ENCODE measurements around the gene PRSS27.

Gene PRSS27

DNA sequence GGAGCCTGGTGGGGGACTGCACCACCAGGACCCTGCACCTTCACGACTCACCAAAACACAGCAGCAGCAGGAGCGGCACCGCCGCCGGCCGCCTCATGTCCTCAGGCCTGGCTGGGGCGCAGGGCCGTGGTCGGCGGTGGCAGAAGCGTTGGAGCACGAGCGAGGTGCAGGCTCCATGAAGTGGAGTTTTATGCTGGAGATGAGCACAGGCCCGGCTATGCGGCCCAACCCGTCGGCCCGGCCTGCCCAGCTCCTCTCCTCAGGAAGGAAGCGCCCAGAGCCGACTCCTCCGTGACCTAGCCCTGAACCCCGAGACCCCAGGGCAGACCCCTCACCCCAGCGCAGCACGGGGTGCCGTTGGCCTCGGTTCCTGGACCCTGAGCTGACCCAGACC lies at the start of gene PRSS27:
PRSS27 (minus strand) TSS at position 161 of the 394 bp plus-strand sequence; CDS start at position 97, 64 bp downstream.
- no peak for DNase-seq (ENCODE audit: low read depth in 2 of 2, low spot score in 1 of 2)

DNA sequence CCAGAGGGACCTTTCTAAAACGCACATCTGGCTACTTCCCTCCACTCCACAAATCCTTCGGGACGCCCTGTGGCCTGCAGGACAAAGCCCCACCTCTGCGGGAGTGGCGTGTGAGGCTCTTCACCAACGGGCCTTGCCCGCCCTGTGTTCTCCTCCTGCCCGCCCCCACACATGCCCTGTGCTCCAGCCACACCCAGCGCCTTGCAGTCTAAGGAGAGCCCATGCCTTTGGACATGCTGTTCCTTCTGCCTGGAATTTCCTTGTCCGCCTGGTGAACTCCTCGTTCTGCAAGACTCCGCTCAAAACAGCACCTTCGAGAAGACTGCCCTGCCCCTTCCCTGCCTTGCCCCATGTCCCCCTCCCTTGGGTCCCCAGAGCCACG lies 49.6 kb upstream of the PRSS27 start:
- DNase-seq (ENCODE audit: low read depth in 2 of 2, low spot score in 1 of 2): no peak

DNA sequence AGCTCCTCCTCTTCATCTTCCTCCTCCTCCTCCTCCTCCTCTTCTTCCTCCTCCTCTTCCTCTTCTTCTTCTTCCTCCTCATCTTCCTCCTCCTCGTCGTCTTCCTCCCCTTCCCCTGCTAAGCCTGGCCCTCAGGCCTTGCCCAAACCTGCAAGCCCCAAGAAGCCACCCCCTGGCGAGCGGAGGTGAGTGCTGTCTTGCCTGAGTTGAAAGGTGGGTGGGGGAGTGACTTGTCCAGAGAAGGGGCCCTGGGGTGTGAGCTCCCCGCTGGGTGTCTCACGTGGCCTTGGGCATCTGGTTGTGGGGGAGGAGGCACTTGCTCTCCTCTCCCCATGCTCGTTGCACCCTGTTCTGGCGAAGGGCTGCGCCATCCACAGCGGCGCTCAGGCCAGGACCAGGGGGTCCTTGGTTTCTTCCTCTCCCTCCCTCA lies 49.1 kb upstream of the PRSS27 start:
- no peak for DNase-seq (ENCODE audit: low read depth in 2 of 2, low spot score in 1 of 2)

DNA sequence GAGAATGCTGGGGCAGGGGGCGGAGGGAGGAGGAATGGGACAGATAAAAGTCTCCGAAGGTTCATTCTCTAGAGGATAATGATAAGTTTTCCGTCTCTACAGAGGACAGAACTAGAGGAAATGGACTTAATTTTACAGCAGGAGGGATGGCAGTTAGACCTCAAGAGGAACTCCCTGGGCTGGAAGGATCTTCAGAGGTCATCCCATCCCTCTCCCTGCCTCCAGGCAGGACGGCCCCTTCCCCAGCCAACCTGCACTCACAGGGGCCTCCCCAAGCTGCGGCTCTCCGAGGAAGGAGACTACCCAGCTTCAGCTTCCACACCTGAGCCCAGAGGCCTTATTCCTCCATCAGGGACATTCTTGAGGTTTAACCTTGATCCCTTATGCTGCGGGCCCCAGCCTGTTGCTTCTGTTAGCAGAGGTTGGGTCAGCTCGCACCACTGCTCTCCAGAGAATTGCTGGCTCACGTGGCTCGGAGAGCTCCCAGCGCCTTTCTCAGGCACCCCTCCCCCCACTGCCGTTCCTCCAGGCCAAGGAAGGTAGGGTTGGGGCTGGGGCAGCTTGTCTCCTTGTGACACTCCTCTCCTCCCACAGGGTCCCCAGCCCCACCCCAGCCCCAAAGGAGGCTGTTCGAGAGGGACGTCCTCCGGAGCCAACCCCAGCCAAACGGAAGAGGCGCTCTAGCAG lies 48.5 kb upstream of the PRSS27 start:
- DNase-seq (ENCODE audit: low read depth in 2 of 2, low spot score in 1 of 2): no peak

DNA sequence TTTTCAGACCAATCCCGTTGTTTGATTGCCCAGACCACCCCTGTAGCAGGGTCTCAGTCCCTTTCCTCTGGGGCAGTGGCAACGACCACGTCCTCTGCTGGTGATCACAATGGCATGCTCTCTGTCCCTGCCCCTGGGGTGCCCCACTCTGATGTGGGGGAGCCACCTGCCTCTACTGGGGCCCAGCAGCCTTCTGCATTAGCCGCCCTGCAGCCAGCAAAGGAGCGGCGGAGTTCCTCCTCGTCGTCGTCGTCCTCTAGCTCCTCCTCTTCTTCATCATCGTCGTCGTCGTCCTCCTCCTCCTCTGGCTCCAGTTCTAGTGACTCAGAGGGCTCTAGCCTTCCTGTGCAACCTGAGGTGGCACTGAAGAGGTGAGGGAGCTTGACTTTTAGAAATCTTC lies 47.9 kb upstream of the PRSS27 start:
- DNase-seq (ENCODE audit: low read depth in 2 of 2, low spot score in 1 of 2): no peak

DNA sequence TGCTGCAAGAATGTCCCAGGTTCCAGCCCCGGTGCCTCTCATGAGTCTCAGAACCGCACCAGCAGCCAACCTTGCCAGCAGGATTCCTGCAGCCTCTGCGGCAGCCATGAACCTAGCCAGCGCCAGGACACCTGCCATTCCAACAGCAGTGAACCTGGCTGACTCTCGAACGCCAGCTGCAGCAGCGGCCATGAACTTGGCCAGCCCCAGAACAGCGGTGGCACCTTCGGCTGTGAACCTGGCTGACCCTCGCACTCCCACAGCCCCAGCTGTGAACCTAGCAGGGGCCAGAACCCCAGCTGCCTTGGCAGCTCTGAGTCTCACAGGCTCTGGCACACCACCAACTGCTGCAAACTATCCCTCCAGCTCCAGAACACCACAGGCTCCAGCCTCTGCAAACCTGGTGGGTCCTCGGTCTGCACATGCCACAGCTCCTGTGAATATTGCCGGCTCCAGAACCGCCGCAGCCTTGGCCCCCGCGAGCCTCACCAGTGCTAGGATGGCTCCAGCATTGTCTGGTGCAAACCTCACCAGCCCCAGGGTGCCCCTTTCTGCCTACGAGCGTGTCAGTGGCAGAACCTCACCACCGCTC lies 47.2 kb upstream of the PRSS27 start:
- no peak for DNase-seq (ENCODE audit: low read depth in 2 of 2, low spot score in 1 of 2)

DNA sequence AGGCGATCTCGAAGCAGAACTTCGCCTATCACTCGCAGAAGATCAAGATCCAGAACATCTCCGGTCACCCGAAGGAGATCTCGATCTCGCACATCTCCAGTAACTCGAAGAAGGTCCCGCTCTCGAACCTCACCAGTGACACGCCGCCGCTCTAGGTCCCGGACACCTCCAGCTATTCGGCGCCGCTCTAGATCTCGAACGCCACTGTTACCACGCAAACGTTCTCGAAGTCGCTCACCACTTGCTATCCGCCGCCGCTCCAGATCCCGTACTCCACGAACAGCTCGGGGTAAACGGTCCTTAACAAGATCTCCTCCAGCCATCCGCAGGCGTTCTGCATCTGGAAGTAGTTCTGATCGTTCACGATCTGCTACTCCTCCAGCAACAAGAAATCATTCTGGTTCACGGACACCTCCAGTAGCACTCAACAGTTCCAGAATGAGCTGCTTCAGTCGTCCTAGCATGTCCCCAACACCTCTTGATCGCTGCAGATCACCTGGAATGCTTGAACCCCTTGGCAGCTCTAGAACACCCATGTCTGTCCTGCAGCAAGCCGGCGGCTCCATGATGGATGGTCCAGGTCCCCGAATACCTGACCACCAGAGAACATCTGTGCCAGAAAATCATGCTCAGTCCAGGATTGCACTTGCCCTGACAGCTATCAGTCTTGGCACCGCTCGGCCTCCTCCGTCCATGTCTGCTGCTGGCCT lies 46.6 kb upstream of the PRSS27 start:
- DNase-seq (ENCODE audit: low read depth in 2 of 2, low spot score in 1 of 2): no peak

DNA sequence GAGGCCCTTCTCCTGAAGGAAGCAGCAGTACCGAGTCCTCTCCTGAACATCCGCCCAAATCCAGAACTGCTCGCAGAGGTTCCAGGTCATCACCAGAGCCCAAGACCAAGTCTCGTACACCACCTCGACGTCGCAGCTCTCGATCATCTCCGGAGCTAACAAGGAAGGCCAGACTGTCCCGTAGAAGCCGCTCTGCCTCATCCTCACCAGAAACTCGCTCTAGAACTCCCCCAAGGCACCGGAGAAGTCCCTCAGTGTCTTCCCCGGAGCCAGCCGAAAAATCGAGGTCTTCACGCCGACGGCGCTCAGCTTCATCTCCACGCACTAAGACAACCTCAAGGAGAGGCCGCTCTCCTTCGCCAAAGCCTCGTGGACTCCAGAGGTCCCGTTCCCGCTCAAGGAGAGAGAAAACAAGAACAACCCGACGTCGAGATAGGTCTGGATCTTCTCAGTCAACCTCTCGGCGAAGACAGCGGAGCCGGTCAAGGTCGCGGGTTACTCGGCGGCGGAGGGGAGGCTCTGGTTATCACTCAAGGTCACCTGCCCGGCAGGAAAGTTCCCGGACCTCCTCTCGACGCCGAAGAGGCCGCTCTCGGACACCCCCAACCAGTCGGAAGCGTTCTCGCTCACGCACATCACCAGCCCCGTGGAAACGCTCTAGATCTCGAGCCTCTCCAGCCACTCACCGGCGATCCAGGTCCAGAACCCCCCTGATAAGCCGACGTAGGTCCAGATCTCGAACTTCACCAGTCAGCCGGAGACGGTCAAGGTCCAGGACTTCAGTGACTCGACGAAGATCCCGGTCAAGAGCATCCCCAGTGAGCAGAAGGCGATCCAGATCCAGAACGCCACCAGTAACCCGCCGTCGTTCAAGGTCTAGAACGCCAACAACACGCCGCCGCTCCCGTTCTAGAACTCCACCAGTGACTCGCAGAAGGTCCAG lies 45.7 kb upstream of the PRSS27 start:
- DNase-seq (ENCODE audit: low read depth in 2 of 2, low spot score in 1 of 2): no peak

DNA sequence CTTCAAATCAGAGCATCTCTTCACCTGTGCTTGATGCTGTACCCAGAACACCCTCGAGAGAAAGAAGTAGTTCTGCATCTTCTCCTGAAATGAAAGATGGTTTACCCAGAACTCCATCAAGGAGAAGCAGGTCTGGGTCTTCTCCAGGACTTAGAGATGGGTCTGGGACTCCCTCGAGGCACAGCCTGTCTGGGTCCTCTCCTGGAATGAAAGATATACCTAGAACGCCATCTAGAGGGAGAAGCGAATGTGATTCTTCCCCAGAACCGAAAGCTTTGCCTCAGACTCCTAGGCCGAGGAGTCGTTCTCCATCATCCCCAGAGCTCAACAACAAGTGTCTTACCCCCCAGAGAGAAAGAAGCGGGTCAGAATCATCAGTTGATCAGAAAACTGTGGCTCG lies 44.7 kb upstream of the PRSS27 start:
- DNase-seq (ENCODE audit: low read depth in 2 of 2, low spot score in 1 of 2): no peak

DNA sequence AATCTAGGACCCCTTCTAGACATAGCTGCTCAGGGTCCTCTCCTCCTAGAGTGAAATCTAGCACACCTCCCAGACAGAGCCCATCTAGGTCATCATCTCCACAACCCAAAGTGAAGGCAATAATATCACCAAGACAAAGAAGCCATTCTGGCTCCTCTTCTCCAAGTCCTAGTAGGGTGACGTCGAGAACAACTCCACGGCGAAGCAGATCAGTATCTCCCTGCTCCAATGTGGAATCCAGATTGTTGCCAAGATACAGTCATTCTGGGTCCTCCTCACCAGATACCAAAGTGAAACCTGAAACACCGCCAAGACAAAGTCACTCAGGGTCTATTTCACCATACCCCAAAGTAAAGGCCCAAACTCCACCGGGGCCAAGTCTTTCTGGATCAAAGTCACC lies 43.1 kb upstream of the PRSS27 start:
- DNase-seq (ENCODE audit: low read depth in 2 of 2, low spot score in 1 of 2): no peak

DNA sequence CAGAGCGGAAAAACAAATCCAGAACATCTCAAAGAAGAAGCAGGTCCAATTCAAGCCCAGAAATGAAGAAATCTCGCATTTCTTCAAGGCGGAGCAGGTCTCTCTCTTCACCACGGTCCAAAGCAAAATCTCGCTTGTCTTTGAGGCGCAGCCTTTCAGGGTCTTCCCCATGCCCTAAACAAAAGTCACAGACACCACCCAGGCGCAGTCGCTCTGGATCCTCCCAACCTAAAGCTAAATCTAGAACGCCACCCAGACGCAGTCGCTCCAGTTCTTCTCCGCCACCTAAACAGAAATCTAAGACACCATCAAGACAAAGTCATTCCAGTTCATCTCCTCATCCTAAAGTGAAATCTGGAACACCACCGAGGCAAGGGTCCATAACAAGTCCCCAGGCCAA lies 42.7 kb upstream of the PRSS27 start:
- no peak for DNase-seq (ENCODE audit: low read depth in 2 of 2, low spot score in 1 of 2)

DNA sequence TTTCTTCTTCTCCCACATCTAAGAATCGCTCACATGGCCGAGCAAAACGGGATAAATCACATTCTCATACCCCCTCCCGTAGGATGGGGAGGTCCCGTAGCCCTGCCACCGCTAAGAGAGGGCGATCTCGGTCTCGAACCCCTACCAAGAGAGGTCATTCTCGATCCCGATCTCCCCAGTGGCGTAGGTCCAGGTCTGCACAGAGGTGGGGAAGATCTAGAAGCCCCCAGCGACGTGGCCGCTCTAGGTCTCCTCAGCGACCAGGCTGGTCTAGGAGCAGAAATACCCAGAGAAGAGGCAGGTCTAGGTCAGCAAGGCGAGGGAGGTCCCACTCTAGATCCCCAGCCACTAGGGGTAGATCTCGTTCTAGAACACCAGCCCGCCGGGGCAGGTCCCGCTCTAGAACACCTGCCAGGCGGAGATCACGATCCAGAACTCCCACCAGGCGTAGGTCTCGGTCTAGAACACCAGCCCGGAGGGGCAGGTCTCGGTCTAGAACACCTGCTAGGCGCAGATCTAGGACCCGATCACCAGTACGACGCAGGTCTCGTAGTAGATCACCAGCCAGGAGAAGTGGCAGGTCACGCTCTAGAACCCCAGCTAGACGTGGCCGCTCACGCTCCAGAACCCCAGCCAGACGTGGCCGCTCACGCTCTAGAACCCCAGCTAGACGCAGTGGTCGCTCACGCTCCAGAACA lies 42.0 kb upstream of the PRSS27 start:
- no peak for DNase-seq (ENCODE audit: low read depth in 2 of 2, low spot score in 1 of 2)

DNA sequence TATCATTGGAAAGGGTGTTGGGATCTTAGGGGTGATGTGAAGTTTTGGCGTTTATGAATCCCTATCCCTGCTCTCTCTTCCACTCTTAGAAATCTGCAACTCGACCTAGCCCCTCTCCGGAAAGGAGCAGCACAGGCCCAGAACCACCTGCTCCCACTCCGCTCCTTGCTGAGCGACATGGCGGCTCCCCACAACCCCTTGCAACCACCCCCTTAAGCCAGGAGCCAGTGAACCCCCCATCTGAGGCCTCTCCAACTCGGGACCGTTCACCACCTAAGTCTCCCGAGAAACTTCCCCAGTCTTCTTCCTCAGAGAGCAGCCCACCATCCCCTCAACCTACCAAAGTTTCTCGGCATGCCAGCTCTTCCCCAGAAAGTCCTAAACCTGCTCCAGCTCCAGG lies 41.4 kb upstream of the PRSS27 start:
- no peak for DNase-seq (ENCODE audit: low read depth in 2 of 2, low spot score in 1 of 2)

DNA sequence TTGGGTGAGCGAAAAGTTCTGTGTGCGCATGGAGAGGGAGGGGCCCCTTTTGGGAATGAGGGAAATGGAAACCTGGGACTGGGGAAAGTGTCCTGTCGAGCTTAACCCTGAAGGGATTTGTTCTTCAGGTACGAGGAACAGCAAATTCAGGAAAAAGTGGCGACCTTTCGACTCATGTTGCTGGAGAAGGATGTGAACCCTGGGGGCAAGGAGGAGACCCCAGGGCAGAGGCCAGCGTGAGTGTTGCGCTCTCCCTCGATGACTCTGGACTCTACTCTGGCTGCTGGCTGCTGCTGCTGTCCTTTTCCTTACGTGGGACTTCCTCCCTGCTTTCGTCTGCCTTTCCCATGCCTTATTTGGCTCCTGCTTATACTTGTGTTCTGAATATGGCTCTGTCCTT lies 37.3 kb upstream of the PRSS27 start:
- no peak for DNase-seq (ENCODE audit: low read depth in 2 of 2, low spot score in 1 of 2)

DNA sequence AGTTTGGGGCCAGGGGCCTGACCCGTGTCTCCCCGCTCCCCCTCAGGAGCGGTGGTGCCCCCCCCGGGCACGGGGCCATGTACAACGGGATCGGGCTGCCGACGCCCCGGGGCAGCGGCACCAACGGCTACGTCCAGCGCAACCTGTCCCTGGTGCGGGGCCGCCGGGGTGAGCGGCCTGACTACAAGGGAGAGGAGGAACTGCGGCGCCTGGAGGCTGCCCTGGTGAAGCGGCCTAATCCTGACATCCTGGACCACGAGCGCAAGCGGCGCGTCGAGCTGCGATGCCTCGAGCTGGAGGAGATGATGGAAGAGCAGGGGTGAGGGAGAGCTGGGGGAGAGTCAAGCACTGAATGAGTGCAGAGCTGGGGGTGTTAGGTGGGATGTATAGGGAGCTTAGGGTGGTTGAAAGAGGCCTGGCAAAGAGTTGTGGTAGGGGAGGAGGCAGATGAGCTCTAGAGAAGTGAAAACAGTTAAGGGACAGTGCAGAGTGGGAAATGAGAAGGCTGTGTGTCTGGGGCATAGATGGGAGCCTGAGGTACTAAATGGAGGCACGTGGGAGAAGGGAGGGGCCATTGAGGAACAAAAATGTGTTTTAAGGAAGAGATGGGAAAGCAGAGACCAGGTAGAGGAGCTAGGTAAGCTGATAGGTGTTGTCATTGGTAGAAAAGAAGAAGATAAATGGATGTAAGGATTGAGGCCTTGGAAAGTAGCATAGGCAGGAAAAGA lies 36.4 kb upstream of the PRSS27 start:
- DNase-seq (ENCODE audit: low read depth in 2 of 2, low spot score in 1 of 2): no peak

DNA sequence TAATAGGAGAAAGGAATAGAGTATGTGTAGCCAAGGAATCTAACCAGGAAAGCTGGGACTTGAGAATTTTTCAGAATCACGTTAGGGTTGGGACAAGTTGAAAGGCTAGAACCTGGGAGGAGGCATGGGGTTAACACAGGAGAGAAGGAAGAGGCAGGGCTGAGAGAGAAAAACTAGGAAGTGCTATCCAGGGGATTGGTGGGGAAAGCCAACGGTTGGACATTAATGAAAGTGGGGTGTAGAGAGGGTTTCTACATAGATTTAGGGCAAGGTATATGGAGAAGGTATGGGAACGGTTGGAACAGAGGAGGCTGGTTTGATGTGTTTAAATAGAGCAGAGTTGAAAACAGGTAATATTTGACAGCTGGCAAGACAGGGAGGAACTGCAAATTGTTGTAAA lies 35.1 kb upstream of the PRSS27 start:
- DNase-seq (ENCODE audit: low read depth in 2 of 2, low spot score in 1 of 2): no peak

DNA sequence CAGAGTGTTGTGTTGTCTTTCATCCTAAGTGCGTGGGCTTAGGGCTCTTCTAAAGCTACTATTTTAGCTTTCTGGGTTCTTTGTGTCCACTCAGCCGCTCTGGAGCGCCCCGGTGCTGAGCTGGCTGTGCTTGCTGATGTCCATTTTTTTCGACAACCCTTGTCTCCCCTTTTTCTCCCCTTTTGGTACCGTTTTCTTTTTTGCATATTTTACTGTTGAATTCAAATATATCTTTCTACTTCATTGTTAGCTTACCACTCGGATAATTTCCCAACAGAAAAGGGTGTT lies 33.7 kb upstream of the PRSS27 start:
- DNase-seq (ENCODE audit: low read depth in 2 of 2, low spot score in 1 of 2): no peak

DNA sequence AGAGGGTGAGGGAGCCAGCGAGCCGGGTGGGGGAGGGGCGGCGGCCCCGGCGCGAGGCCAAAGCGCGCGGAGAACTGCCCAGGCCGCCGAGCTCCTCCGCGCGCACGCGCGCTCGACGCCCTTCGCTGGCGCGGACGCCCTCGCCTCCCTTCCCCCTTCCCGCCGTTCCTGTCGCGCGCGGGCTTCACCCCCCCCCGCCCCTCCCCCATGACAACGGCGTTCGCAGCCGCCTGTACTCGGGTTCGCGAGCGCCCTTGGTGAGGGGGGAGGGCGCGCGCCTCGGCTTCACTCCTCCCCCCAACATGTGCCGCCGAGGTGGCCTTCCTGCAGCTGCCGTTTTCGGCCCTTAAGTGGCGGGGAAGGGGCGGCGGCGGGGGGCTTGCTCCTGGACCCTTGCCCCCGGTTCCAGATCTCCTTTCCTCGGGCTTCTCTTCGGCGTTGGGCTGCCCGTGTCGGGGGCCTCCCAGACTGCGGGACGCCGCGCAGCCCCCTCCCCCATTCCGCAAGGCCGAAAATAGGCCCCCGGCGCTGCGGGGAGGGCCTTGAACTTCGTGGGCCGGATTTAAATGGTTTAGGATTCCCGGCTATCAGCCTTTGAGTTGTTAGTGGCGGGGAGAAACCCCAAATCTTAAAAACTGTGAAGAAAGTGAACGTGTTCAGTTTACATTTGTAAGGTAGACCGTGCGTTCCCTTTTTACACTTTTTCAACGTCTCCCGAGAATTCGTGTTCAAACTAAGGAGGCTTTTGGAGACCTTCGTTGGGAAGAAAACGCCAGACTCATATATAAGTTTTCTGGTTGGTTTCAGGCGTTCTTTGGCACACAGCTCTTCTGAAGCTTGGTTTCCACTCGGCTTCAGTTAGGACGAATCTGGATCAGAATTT lies 33.1 kb upstream of the PRSS27 start:
- peak; percentile 19 to 30 for DNase-seq (ENCODE audit: low read depth in 2 of 2, low spot score in 1 of 2)

DNA sequence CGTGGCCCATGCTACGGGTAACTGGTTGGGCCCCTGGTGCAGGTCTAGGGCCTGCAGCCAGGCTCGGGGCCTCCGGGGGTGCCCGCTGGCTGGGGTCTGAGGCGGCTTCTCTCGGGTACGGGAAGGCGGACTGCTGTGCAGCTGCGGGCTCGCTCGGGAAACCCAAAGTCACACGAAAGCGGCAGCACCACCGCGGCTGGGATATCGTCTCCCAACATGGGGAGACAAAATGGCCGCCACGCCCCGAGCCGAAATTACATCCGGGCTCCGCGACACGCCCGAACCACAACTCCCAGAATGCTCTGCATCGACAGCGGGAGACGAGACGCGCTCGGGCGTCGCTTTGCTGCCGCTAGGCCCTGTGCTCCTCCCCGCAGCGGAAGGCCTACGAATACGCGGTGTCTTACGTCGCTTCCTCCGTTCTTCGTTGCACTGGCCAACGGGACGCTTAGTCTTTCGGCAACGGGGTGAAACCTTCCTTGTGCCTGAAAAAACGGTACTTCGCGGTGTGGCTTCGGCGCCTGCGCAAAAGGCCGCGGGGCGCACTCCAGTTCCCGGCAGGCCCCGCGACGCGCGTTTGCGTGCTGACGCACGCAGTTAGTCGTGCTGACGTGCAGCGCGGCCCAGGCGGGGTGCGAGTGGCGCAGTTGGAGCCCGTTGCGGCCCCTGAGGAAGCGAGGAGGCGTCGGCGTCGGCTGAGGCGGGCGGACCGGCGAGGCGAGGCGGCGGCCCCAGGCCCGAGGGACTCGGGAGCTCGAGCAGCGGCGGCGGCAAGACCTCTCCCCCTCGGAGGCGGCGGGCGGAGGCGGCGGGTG lies 32.2 kb upstream of the PRSS27 start, which contains the start of gene SRRM2:
SRRM2 (plus strand) TSS at position 604 of the 815 bp plus-strand sequence. CDS start 3,727 bp downstream, outside the sequence.
- DNase-seq (ENCODE audit: low read depth in 2 of 2, low spot score in 1 of 2): peak; percentile 89 to 90

All from stimulated activated CD8-positive, alpha-beta memory T cell treated with anti-CD3 and anti-CD28 coated beads, Interleukin-4, amount 100 ng/mL, for 1 hour (primary cell).